ENCODE measurements around the gene ISLR2.

ISLR2 gene

DNA sequence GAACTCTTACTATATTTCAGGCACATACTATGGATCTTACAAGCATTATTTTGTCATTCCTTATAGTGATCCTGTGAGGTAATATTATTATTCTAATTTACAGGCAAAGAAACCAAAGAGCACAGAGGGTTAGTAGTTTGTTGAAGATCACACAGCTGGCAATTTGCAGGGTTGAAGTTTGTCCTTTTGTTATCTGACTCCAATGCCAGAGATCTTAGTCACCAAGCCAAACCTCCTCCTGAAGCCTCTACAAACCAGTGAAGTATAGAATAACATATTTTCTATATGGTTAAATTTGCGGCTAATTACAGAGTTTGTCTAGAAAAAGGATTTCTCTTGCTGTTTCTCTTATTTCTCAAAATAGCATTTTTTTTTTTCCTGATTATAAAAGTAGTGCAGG, 11.2 kb downstream of the ISLR2 start:
- DNase-seq (ENCODE audit: low read depth), result no peak
- H3K4me3 ChIP-seq (ENCODE audit: control insufficient read depth, low read depth, low read length), result no peak overlapping the region
- TF ChIP-seq, protein P1, sequence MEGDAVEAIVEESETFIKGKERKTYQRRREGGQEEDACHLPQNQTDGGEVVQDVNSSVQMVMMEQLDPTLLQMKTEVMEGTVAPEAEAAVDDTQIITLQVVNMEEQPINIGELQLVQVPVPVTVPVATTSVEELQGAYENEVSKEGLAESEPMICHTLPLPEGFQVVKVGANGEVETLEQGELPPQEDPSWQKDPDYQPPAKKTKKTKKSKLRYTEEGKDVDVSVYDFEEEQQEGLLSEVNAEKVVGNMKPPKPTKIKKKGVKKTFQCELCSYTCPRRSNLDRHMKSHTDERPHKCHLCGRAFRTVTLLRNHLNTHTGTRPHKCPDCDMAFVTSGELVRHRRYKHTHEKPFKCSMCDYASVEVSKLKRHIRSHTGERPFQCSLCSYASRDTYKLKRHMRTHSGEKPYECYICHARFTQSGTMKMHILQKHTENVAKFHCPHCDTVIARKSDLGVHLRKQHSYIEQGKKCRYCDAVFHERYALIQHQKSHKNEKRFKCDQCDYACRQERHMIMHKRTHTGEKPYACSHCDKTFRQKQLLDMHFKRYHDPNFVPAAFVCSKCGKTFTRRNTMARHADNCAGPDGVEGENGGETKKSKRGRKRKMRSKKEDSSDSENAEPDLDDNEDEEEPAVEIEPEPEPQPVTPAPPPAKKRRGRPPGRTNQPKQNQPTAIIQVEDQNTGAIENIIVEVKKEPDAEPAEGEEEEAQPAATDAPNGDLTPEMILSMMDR (IDR thresholded peaks at IDR 0.05; ENCODE audit: control insufficient read depth, insufficient read depth, low read depth, low read length, missing control alignments), result no peak

DNA sequence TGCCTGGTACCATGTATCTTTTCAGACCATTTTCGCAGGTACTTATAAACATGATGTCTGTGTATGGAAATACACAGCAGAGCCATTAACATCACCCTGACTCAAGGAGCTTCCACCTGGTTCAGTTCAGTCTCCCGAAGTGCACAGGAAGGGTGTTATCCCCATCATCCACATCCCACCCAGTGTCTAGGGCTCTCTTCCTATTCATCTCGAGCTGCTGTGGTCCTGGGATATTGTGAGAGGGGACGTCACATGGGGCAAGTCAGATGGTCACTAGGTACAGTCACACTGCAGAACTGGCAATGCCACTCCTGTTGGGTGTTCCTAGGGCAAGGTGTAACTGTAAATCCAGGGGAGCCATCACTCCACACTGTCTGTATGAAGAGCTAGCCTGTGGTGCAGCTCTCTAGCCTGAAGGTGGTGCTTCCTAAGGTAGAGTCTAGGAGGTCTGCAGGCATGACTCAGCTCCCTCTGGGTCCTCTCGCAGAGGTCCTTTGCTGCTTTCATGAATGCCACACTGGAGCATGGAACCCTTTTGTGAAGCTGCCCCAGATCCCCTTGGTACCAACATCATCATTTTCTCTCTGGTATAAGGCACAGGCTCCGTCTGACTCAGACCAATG, 13.9 kb downstream of the ISLR2 start:
- H3K4me3 ChIP-seq (ENCODE audit: control insufficient read depth, low read depth, low read length), result no peak overlapping the region
- DNase-seq (ENCODE audit: low read depth), result no peak
- TF ChIP-seq, protein P1 (IDR thresholded peaks at IDR 0.05; ENCODE audit: control insufficient read depth, insufficient read depth, low read depth, low read length, missing control alignments), result no peak

DNA sequence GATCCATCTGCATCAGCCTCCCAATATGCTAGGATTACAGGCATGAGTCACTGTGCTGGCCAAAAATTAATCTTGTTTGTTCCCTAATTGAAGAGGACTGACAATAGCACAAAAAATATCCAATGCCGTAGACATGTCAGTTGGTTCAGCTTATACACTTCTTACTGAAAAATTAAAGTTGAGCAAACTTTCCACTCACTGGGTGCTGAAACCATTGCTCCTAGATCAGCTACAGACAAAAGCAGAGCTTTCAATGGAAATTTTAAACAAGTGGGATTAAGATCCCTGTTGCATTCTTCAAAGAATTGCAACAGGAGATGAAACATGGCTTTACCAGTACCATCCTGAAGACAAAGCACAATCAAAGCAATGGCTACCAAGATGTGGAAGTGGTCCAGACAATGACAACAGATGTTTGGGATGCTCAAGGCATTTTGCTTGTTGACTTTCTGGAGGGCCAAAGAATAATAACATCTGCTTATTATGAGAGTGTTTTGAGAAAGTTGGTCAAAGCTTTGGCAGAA, 16.0 kb downstream of the ISLR2 start:
- no peak for DNase-seq (ENCODE audit: low read depth)
- no peak overlapping the region for H3K4me3 ChIP-seq (ENCODE audit: control insufficient read depth, low read depth, low read length)

DNA sequence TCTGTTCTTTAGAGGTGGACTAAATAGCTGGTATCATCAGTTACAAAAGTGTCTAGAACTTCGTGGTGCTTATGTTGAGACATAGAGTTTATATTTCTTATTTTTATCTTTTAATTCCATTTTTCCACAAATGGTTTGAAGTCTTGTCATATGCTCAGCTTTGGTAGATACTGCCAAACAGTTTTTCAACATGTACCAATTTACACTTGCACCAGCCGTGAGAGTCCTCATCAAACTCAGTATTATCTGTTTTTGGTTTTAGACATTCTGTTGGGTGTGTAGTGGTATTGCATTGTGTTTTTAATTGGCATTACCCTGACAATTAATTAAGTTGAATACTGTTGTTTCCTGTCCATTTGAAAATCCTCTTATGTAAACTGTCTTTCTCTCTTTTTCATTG, 16.7 kb downstream of the ISLR2 start:
- no peak for DNase-seq (ENCODE audit: low read depth)
- no peak overlapping the region for H3K4me3 ChIP-seq (ENCODE audit: control insufficient read depth, low read depth, low read length)
- TF ChIP-seq, protein P1 (IDR thresholded peaks at IDR 0.05; ENCODE audit: control insufficient read depth, insufficient read depth, low read depth, low read length, missing control alignments), result no peak

More for the DNA sequence above, 16.0 kb downstream of the ISLR2 start:
- TF ChIP-seq, protein P1 (IDR thresholded peaks at IDR 0.05; ENCODE audit: control insufficient read depth, insufficient read depth, low read depth, low read length, missing control alignments), result no peak

DNA sequence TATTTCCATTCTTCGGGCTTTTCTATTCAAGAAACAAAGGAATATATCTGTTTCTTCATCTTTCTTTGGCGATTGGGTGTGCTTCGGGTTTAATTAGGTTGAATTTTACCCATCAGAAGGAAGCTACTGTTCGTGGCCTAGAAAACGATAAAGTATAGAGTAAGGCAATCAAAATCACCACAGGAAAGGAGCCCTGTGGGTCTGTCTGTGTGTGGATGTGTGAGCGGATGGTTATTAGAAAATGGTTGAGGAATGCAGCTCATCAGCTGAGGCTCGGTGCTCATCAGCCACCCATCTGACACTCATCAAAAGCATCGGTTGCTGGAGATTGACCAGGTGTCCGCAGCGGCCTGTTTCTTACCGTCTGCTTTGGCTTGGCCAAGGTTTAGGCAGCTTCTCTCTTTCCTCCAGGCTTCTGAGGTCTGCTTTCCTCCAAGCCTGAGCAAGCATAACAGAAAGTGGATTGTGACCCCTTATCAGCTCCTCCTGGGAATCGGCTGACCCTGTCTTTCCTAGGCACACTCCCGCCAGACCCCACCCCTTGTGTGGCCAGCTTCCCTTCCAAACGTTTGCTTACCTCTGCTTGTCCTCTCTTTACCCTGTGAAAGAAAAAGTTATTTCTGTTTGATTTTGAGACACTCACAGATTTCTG, 25.5 kb downstream of the ISLR2 start:
- TF ChIP-seq, protein P1 (IDR thresholded peaks at IDR 0.05; ENCODE audit: control insufficient read depth, insufficient read depth, low read depth, low read length, missing control alignments), result no peak
- DNase-seq (ENCODE audit: low read depth), result no peak
- H3K4me3 ChIP-seq (ENCODE audit: control insufficient read depth, low read depth, low read length), result no peak overlapping the region

DNA sequence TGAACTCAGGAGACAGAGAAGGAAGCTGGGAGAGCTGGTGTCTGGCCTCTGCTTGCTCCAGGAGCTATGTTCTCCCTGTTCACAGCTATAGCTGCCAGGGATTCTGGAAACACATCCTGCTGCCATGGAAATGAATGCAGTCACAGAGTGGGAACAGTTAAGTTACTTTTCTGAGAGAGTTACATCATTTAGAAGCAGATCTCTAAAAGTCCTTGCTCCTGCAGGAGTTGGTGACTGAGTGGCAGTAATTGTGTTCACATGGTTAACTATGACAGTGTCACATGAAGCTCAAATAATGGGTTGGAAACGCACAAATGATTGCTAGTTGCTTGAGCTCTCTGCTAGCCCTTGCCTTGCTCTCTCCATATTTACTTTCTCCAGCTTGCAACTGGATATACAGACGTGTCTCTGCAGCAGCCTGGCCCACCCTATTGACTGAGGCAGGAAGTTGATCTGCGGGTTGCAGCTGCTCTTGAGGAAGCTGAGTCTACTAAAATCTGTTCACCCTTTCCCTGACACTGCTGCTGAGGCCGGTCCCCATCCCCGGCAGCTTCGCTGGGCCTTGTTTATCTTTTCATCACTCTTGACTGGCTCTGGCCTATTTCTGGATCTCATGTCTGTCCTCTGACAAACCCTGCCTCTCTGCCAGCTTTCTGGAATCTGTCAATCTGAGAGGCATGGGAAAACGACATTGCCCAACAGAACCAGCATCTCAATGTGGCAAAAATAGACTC, 26.5 kb downstream of the ISLR2 start:
- H3K4me3 ChIP-seq (ENCODE audit: control insufficient read depth, low read depth, low read length), result no peak overlapping the region
- TF ChIP-seq, protein P1 (IDR thresholded peaks at IDR 0.05; ENCODE audit: control insufficient read depth, insufficient read depth, low read depth, low read length, missing control alignments), result no peak
- DNase-seq (ENCODE audit: low read depth), result no peak

Measured in AG09309 (cell line).